Parathyroid adenoma (tissue), 2 donors: ENCODE data around the gene ENDOD1.

Source experiments
- H2AFZ ChIP-seq: fragments of 300-600 bp; sonication (generic); one replicate; pipeline ENCODE4 v1.7.0; 2017; ENCODE audit warnings: antibody characterized with exemption, mild to moderate bottlenecking
- H3K27ac ChIP-seq: fragments of 300-600 bp; sonication (generic); one replicate; pipeline ENCODE4 v1.7.0; 2017
- H3K27me3 ChIP-seq: fragments of 300-600 bp; sonication (generic); one replicate; pipeline ENCODE4 v1.7.0; 2017; ENCODE audit warnings: low read length; ENCODE audit not compliant: control insufficient read depth, insufficient read depth
- H3K36me3 ChIP-seq: fragments of 300-600 bp; sonication (generic); one replicate; pipeline ENCODE4 v1.7.0; 2017; ENCODE audit warnings: low read length; ENCODE audit not compliant: control insufficient read depth, insufficient read depth
- H3K4me1 ChIP-seq: fragments of 300-600 bp; sonication (generic); one replicate; pipeline ENCODE4 v1.7.0; 2017; ENCODE audit warnings: control low read depth
- H3K4me2 ChIP-seq: fragments of 300-600 bp; sonication (generic); one replicate; pipeline ENCODE4 v1.7.0; 2017; ENCODE audit warnings: low read length
- H3K4me3 ChIP-seq: fragments of 300-600 bp; sonication (generic); one replicate; pipeline ENCODE4 v1.7.0; 2017; ENCODE audit warnings: low read depth, low read length
- H3K79me2 ChIP-seq: fragments of 300-600 bp; sonication (generic); one replicate; pipeline ENCODE4 v1.7.0; 2017; ENCODE audit warnings: control low read depth
- H3K9ac ChIP-seq: fragments of 300-600 bp; sonication (generic); one replicate; pipeline ENCODE4 v1.7.0; 2017; ENCODE audit warnings: mild to moderate bottlenecking
- H3K9me3 ChIP-seq: fragments of 300-600 bp; sonication (generic); one replicate; pipeline ENCODE4 v1.7.0; 2017; ENCODE audit warnings: low read length; ENCODE audit not compliant: control insufficient read depth
- CTCF ChIP-seq: fragments of 300-600 bp; sonication (generic); IDR thresholded peaks from one replicate; pipeline ENCODE4 v1.7.0; 2017; ENCODE audit warnings: antibody characterized with exemption, mild to moderate bottlenecking
- donor health status: primary hyperparathyroidism.

ENDOD1 gene

GRCh38 chr11:95100856-95101507 is 11.3 kb downstream of the ENDOD1 start:
- Histone ChIP-seq H3K9me3 (no peaks in the 10 kb centered on the region), H3K27ac (no peak overlapping the region), H3K4me1 (peaks cover 18% of the 10 kb centered on the region)

GRCh38 chr11:95101935-95102334 is 12.3 kb downstream of the ENDOD1 start:
- Histone ChIP-seq H3K4me1 (peaks cover 24% of the 10 kb centered on the region), H3K9me3 (no peaks in the 10 kb centered on the region), H3K9ac (no peak overlapping the region), H3K4me3 (no peak overlapping the region), H2AFZ (no peak overlapping the region), H3K27ac (no peak overlapping the region), H3K79me2 (peaks cover 20% of the 10 kb centered on the region), H3K36me3 (no peaks in the 10 kb centered on the region), H3K4me2 (no peak overlapping the region), H3K27me3 (no peaks in the 10 kb centered on the region)
- no peak for TF ChIP-seq CTCF

More at GRCh38 chr11:95100856-95101507, 11.3 kb downstream of the ENDOD1 start:
- no peak overlapping the region for H3K4me2 ChIP-seq
- no peak overlapping the region for H2AFZ ChIP-seq
- H3K79me2 ChIP-seq: peaks cover 20% of the 10 kb centered on the region
- no peaks in the 10 kb centered on the region for H3K36me3 ChIP-seq
- TF ChIP-seq CTCF: no peak
- no peak overlapping the region for H3K4me3 ChIP-seq
- no peak overlapping the region for H3K9ac ChIP-seq
- H3K27me3 ChIP-seq: no peaks in the 10 kb centered on the region

GRCh38 chr11:95102733-95103132 is 13.1 kb downstream of the ENDOD1 start:
- Histone ChIP-seq H3K79me2 (peaks cover 16% of the 10 kb centered on the region), H3K4me1 (peaks cover 24% of the 10 kb centered on the region), H3K9me3 (no peaks in the 10 kb centered on the region), H3K9ac (no peak overlapping the region), H3K27me3 (no peaks in the 10 kb centered on the region), H3K4me2 (no peak overlapping the region), H3K27ac (peak overlapping the region; percentile 72), H3K36me3 (no peaks in the 10 kb centered on the region), H3K4me3 (no peak overlapping the region), H2AFZ (peak overlapping the region; percentile 50)
- TF ChIP-seq CTCF: no peak

- peak overlapping the region; percentile 50 for H2AFZ ChIP-seq
- no peak for TF ChIP-seq CTCF
- H3K79me2 ChIP-seq: peaks cover 7% of the 10 kb centered on the region
- H3K4me2 ChIP-seq: no peak overlapping the region
- no peaks in the 10 kb centered on the region for H3K27me3 ChIP-seq
- peak overlapping the region; percentile 72 for H3K27ac ChIP-seq
- no peaks in the 10 kb centered on the region for H3K9me3 ChIP-seq
- no peak overlapping the region for H3K4me3 ChIP-seq
- H3K9ac ChIP-seq: no peak overlapping the region
- H3K4me1 ChIP-seq: peaks cover 24% of the 10 kb centered on the region
- H3K36me3 ChIP-seq: no peaks in the 10 kb centered on the region
Measured at GRCh38 chr11:95103701-95104100, 14.1 kb downstream of the ENDOD1 start.
